Liver (tissue), 9 donors: ENCODE measurements around the gene PCNT. TPM values are rescaled to one million over a fixed set of nuclear protein-coding genes. Genes with fewer than 3 reads are reported as not detected.

Experiments used
- DNase-seq: peaks from one replicate; pipeline ENCODE4 v3.0.0-alpha.2; 2017; ENCODE audit warnings: low spot score
- H3K27ac ChIP-seq, 2 donors: one replicate each; pipeline ENCODE4 v1.7.0; 2013; ENCODE audit warnings: inconsistent platforms in 2 of 2, low read length in 2 of 2, control low read depth in 1 of 2, low read depth in 1 of 2, mild to moderate bottlenecking in 1 of 2
- H3K27me3 ChIP-seq, 4 donors: one replicate each; pipeline versions ENCODE4 v1.6.1 to v1.7.0; 2013; ENCODE audit warnings: low read length in 3 of 4, inconsistent platforms in 1 of 4, mild to moderate bottlenecking in 1 of 4, moderate library complexity in 1 of 4; ENCODE audit not compliant: control insufficient read depth in 4 of 4, insufficient read depth in 4 of 4
- H3K36me3 ChIP-seq, 4 donors: one replicate each; pipeline versions ENCODE4 v1.6.1 to v1.7.0; 2013; ENCODE audit warnings: low read length in 3 of 4, mild to moderate bottlenecking in 3 of 4, low read depth in 1 of 4, moderate library complexity in 1 of 4; ENCODE audit not compliant: control insufficient read depth in 4 of 4, insufficient read depth in 3 of 4
- H3K4me1 ChIP-seq, 4 donors: one replicate each; pipeline versions ENCODE4 v1.6.1 to v1.7.0; 2013; ENCODE audit warnings: low read length in 3 of 4, mild to moderate bottlenecking in 3 of 4, moderate library complexity in 1 of 4; ENCODE audit not compliant: control insufficient read depth in 4 of 4, insufficient read depth in 4 of 4
- H3K4me3 ChIP-seq, 3 donors: one replicate each; pipeline versions ENCODE4 v1.6.1 to v1.7.0; 2013; ENCODE audit warnings: low read length in 3 of 3, control low read depth in 1 of 3, low read depth in 1 of 3, mild to moderate bottlenecking in 1 of 3
- H3K9ac ChIP-seq, 2 donors: one replicate each; pipeline ENCODE4 v1.7.0; 2013; ENCODE audit warnings: low read length in 2 of 2, mild to moderate bottlenecking in 2 of 2, moderate library complexity in 2 of 2, control low read depth in 1 of 2, low read depth in 1 of 2
- H3K9me3 ChIP-seq, 4 donors: one replicate each; pipeline versions ENCODE4 v1.6.1 to v1.7.0; 2013; ENCODE audit warnings: low read length in 3 of 4; ENCODE audit not compliant: control insufficient read depth in 4 of 4
- CTCF ChIP-seq: fragments of 150-350 bp; IDR thresholded peaks from 2 replicates; pipeline ENCODE4 v1.5.1; 2017; ENCODE audit warnings: improper control_type of control experiment, low read depth, low read length; ENCODE audit not compliant: missing input control
- EGR1 ChIP-seq, 2 donors: IDR thresholded peaks; 2 replicates each; pipeline ENCODE4 v1.6.1; 2016 to 2018; ENCODE audit warnings: antibody characterized with exemption in 2 of 2, low read depth in 2 of 2
- FOXA1 ChIP-seq: IDR thresholded peaks from 2 replicates; pipeline ENCODE4 v1.6.1; 2016; ENCODE audit warnings: antibody characterized with exemption
- FOXA2 ChIP-seq: IDR thresholded peaks from 2 replicates; pipeline ENCODE4 v1.6.1; 2016; ENCODE audit warnings: antibody characterized with exemption
- GABPA ChIP-seq, 2 donors: IDR thresholded peaks in 1 of 2; conservative IDR thresholded peaks in 1 of 2; 2 replicates each; pipeline ENCODE4 v1.6.1; 2016; ENCODE audit warnings: antibody characterized with exemption in 2 of 2, mild to moderate bottlenecking in 1 of 2, moderate library complexity in 1 of 2
- HNF4A ChIP-seq, 2 donors: conservative IDR thresholded peaks; 2 replicates each; pipeline ENCODE4 v1.6.1; 2016; ENCODE audit warnings: antibody characterized with exemption in 2 of 2, mild to moderate bottlenecking in 2 of 2
- HNF4G ChIP-seq: IDR thresholded peaks from 2 replicates; pipeline ENCODE4 v1.6.1; 2016; ENCODE audit warnings: antibody characterized with exemption
- JUND ChIP-seq, 2 donors: IDR thresholded peaks; 2 replicates each; pipeline ENCODE4 v1.6.1; 2016; ENCODE audit warnings: antibody characterized with exemption in 2 of 2
- NR2F2 ChIP-seq: IDR thresholded peaks from 2 replicates; pipeline ENCODE4 v1.6.1; 2016; ENCODE audit warnings: antibody characterized with exemption
- RAD21 ChIP-seq, 2 donors: IDR thresholded peaks; 2 replicates each; pipeline ENCODE4 v1.6.1; 2016; ENCODE audit warnings: antibody characterized with exemption in 2 of 2, mild to moderate bottlenecking in 2 of 2
- RXRA ChIP-seq, 2 donors: IDR thresholded peaks; 2 replicates each; pipeline ENCODE4 v1.6.1; 2017 to 2018; ENCODE audit warnings: antibody characterized with exemption in 2 of 2, mild to moderate bottlenecking in 1 of 2
- SP1 ChIP-seq: IDR thresholded peaks from 2 replicates; pipeline ENCODE4 v1.6.1; 2018; ENCODE audit warnings: antibody characterized with exemption, mild to moderate bottlenecking
- TAF1 ChIP-seq: conservative IDR thresholded peaks from 2 replicates; pipeline ENCODE4 v1.6.1; 2016; ENCODE audit warnings: antibody characterized with exemption, mild to moderate bottlenecking
- YY1 ChIP-seq: IDR thresholded peaks from 2 replicates; pipeline ENCODE4 v1.6.1; 2016; ENCODE audit warnings: antibody characterized with exemption, mild to moderate bottlenecking
- WGBS: extraction: QIAGEN DNeasy Blood & Tissue Kit; methylation state at CpG from one replicate; pipeline ENCODE4 v1.1.7; 2013; 5-methylcytosine and 5-hydroxymethylcytosine counted together
- polyA plus RNA-seq, 2 donors: library from polyadenylated mRNA; stranded (reverse) in 1 of 2; unstranded in 1 of 2; fragments of 200-250 nt in 1 of 2; fragments of >200 nt in 1 of 2; fragmentation: Nextera tagmentation in 1 of 2; extraction: Ambion mirVana in 1 of 2; gene quantifications; one replicate each; pipeline versions ENCODE4 v1.2.1 to v1.2.3, GENCODE V29; 2013 to 2015
- total RNA-seq, 2 donors: library from RNA; depleted of rRNA; stranded (reverse); fragments of >200 nt; gene quantifications; one replicate each; pipeline ENCODE4 v1.2.3, GENCODE V29; 2014
- TF ChIP-seq, protein P1 (sequence below): IDR thresholded peaks from 2 replicates; pipeline ENCODE4 v1.6.1; 2016; ENCODE audit warnings: antibody characterized with exemption
- TF ChIP-seq, protein P2 (sequence below): IDR thresholded peaks from 2 replicates; pipeline ENCODE4 v1.6.1; 2016; ENCODE audit warnings: antibody characterized with exemption, mild to moderate bottlenecking
- TF ChIP-seq, protein P3 (sequence below): IDR thresholded peaks from 2 replicates; pipeline ENCODE4 v1.6.1; 2016; ENCODE audit warnings: antibody characterized with exemption
- TF ChIP-seq, protein P4 (sequence below): IDR thresholded peaks from 2 replicates; pipeline ENCODE4 v1.6.1; 2016; ENCODE audit warnings: antibody characterized with exemption
- donor health status: healthy.
- donor health status: healthy.
- donor health status: healthy.
- donor health status: healthy.
- donor health status: healthy.

The PCNT gene, protein sequence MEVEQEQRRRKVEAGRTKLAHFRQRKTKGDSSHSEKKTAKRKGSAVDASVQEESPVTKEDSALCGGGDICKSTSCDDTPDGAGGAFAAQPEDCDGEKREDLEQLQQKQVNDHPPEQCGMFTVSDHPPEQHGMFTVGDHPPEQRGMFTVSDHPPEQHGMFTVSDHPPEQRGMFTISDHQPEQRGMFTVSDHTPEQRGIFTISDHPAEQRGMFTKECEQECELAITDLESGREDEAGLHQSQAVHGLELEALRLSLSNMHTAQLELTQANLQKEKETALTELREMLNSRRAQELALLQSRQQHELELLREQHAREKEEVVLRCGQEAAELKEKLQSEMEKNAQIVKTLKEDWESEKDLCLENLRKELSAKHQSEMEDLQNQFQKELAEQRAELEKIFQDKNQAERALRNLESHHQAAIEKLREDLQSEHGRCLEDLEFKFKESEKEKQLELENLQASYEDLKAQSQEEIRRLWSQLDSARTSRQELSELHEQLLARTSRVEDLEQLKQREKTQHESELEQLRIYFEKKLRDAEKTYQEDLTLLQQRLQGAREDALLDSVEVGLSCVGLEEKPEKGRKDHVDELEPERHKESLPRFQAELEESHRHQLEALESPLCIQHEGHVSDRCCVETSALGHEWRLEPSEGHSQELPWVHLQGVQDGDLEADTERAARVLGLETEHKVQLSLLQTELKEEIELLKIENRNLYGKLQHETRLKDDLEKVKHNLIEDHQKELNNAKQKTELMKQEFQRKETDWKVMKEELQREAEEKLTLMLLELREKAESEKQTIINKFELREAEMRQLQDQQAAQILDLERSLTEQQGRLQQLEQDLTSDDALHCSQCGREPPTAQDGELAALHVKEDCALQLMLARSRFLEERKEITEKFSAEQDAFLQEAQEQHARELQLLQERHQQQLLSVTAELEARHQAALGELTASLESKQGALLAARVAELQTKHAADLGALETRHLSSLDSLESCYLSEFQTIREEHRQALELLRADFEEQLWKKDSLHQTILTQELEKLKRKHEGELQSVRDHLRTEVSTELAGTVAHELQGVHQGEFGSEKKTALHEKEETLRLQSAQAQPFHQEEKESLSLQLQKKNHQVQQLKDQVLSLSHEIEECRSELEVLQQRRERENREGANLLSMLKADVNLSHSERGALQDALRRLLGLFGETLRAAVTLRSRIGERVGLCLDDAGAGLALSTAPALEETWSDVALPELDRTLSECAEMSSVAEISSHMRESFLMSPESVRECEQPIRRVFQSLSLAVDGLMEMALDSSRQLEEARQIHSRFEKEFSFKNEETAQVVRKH (N-terminal part only)
- total RNA-seq (10 to 100 TPM; 22.5 to 36.8 TPM), polyA plus RNA-seq (1 to 10 TPM; 6.7 to 7.9 TPM)

DNA sequence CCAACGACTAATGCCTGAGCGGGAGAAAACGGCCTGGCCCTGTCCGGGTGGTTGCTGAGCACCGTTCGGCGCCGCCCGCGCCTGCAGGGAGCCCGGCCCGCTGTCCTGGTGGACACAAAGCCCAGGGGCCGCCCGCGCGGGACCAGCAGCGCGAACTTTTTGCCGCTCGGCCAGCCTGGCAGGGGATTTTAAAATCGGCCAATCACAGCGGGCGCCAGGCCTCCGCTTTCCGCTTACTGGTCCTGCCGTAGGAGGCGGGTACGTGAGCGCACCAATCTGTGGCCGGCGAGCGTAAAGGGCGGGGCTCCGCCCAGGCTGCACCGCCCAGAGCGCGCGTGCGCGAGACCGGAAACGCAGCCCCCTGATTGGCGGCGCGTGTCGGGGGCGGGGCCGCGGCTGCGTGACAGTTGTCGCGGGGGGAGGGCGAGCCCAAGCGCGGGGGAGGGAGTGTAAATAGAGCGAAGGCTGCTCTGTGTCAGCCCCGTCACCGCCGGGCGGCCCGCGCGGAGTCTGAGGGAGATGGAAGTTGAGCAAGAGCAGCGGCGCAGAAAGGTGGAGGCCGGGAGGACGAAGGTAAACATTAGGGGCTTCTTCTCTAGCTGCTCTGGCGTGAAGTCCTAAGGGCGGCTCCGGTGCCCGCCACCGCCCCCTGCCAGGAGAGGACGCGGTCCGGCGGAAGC is at the start of gene PCNT, which contains the start of gene C21orf58:
TSS of gene PCNT (plus strand) at position 447 of the 680 bp plus-strand sequence. CDS start at position 520, 73 bp downstream.
TSS of gene C21orf58 (minus strand) at position 161 of the 680 bp plus-strand sequence. CDS start 1,132 bp downstream, outside the sequence.
- peak; percentile 98 for DNase-seq
- peaks cover 0 to 6% (median 3%) of the 10 kb centered on the region in 4 donors for H3K36me3 ChIP-seq
- WGBS: under 1% methylated on average over 76 of the region's 76 CpGs
- H3K9me3 ChIP-seq: no peaks in the 10 kb centered on the region
- TF ChIP-seq FOXA2: no peak
- peak; percentile 7 for TF ChIP-seq FOXA1
- no peak for TF ChIP-seq TAF1
- TF ChIP-seq, protein P1, sequence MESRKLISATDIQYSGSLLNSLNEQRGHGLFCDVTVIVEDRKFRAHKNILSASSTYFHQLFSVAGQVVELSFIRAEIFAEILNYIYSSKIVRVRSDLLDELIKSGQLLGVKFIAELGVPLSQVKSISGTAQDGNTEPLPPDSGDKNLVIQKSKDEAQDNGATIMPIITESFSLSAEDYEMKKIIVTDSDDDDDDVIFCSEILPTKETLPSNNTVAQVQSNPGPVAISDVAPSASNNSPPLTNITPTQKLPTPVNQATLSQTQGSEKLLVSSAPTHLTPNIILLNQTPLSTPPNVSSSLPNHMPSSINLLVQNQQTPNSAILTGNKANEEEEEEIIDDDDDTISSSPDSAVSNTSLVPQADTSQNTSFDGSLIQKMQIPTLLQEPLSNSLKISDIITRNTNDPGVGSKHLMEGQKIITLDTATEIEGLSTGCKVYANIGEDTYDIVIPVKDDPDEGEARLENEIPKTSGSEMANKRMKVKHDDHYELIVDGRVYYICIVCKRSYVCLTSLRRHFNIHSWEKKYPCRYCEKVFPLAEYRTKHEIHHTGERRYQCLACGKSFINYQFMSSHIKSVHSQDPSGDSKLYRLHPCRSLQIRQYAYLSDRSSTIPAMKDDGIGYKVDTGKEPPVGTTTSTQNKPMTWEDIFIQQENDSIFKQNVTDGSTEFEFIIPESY: no peak
- TF ChIP-seq GABPA (IDR thresholded peaks at IDR 0.05 in 1 of 2, conservative IDR thresholded peaks at IDR 0.05 in 1 of 2): peak in 1 of 2 donors; percentile 60
- no peak for TF ChIP-seq YY1
- TF ChIP-seq, protein P2, sequence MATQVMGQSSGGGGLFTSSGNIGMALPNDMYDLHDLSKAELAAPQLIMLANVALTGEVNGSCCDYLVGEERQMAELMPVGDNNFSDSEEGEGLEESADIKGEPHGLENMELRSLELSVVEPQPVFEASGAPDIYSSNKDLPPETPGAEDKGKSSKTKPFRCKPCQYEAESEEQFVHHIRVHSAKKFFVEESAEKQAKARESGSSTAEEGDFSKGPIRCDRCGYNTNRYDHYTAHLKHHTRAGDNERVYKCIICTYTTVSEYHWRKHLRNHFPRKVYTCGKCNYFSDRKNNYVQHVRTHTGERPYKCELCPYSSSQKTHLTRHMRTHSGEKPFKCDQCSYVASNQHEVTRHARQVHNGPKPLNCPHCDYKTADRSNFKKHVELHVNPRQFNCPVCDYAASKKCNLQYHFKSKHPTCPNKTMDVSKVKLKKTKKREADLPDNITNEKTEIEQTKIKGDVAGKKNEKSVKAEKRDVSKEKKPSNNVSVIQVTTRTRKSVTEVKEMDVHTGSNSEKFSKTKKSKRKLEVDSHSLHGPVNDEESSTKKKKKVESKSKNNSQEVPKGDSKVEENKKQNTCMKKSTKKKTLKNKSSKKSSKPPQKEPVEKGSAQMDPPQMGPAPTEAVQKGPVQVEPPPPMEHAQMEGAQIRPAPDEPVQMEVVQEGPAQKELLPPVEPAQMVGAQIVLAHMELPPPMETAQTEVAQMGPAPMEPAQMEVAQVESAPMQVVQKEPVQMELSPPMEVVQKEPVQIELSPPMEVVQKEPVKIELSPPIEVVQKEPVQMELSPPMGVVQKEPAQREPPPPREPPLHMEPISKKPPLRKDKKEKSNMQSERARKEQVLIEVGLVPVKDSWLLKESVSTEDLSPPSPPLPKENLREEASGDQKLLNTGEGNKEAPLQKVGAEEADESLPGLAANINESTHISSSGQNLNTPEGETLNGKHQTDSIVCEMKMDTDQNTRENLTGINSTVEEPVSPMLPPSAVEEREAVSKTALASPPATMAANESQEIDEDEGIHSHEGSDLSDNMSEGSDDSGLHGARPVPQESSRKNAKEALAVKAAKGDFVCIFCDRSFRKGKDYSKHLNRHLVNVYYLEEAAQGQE: peak; percentile 68
- peak in 1 of 2 donors; percentile 42 for TF ChIP-seq EGR1 (IDR thresholded peaks at IDR 0.05; ENCODE audit: low read depth in 2 of 2)
- no peak for TF ChIP-seq NR2F2
- no peak for TF ChIP-seq JUND (IDR thresholded peaks at IDR 0.05)
- TF ChIP-seq, protein P3, sequence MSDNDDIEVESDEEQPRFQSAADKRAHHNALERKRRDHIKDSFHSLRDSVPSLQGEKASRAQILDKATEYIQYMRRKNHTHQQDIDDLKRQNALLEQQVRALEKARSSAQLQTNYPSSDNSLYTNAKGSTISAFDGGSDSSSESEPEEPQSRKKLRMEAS: no peak
- no peak for TF ChIP-seq HNF4A (conservative IDR thresholded peaks at IDR 0.05)
- peak in 1 of 2 donors; percentile 6 for TF ChIP-seq RAD21 (IDR thresholded peaks at IDR 0.05)
- TF ChIP-seq SP1: peak; percentile 90
- TF ChIP-seq, protein P4, sequence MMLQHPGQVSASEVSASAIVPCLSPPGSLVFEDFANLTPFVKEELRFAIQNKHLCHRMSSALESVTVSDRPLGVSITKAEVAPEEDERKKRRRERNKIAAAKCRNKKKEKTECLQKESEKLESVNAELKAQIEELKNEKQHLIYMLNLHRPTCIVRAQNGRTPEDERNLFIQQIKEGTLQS: no peak
- no peak for TF ChIP-seq RXRA (IDR thresholded peaks at IDR 0.05)
- no peak for TF ChIP-seq CTCF
- no peak for TF ChIP-seq HNF4G
- peak within 1 kb of the TSS; percentile 71 to 87 for H3K9ac ChIP-seq
- H3K27ac ChIP-seq: peak within 1 kb of the TSS; percentile 98 to 99
- peak within 1 kb of the TSS; percentile 91 to 95 (median 95) for H3K4me3 ChIP-seq
- no peaks in the 10 kb centered on the region for H3K27me3 ChIP-seq
- H3K4me1 ChIP-seq: peaks cover 3 to 27% (median 21%) of the 10 kb centered on the region in 4 donors
